ENCODE results near the gene PCDHGA7. TPM values are rescaled to one million over a fixed set of nuclear protein-coding genes. Genes with fewer than 3 reads are reported as not detected.
"Not testable (repeated sequence)": the region's sequence is repeated elsewhere in the genome, so short reads cannot be mapped to it uniquely, and the experiment has no call there.

The PCDHGA7 gene
- total RNA-seq, 1 experiment from 2014 or later = 0.06 TPM

DNA sequence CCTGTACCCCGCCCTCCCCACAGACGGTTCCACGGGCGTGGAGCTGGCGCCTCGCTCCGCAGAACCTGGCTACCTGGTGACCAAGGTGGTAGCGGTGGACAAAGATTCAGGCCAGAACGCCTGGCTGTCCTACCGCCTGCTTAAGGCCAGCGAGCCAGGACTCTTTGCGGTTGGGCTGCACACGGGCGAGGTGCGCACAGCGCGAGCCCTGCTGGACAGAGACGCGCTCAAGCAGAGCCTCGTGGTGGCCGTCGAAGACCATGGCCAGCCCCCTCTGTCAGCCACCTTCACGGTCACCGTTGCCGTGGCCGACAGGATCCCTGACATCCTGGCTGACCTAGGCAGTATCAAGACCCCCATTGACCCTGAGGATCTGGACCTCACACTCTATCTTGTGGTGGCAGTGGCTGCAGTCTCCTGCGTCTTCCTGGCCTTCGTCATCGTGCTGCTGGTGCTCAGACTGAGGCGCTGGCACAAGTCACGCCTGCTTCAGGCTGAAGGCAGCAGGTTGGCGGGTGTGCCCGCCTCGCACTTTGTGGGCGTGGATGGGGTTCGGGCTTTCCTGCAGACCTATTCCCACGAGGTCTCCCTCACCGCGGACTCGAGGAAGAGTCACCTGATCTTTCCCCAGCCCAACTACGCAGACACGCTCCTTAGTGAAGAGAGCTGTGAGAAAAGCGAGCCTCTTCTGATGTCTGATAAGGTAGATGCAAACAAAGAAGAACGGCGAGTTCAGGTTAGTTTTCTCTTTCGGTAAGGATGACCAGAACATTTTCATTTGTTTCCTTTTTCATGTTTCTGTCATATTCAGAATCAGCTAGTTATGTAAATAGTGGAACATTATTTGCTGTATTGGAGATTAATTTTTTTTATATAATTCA is 16.3 kb upstream of the PCDHGA7 start:
- no peak for DNase-seq (ENCODE audit: low read depth)

DNA sequence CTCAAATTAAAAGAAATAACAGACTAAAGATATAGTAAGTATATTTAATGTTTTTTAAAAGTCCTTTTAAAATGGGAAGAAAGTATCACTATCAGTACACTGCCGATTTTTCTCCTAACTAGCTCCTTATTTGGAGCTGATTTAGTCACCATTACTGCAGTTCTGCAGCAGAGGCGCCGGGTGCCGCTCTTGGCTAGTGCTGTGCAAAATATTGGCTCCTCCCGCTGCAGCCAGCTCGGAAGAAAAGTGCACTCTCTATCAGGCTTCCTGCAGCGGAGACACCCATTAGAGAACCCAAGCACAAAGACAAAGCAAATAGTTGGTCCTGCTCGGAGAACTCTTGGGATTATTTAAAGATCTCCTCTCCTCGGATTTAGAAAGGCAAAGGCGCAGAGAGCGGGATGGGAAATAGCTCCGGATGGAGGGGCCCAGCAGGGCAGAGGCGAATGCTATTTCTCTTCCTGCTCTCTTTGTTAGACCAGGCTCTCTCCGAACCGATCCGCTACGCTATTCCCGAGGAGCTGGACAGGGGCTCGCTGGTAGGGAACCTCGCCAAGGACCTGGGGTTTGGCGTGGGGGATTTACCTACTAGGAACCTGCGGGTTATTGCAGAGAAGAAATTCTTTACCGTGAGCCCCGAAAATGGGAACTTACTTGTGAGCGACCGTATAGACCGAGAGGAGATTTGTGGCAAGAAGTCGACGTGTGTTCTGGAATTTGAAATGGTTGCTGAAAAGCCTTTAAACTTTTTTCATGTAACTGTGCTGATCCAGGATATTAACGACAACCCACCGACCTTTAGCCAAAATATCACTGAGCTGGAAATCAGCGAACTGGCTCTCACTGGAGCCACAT is 12.3 kb upstream of the PCDHGA7 start, which contains the start of gene PCDHGB3:
Gene PCDHGB3 (plus strand): TSS at position 249 of the 855 bp plus-strand sequence. CDS start 153 bp downstream, at position 402.
- peak; percentile 50 for DNase-seq (ENCODE audit: low read depth)

DNA sequence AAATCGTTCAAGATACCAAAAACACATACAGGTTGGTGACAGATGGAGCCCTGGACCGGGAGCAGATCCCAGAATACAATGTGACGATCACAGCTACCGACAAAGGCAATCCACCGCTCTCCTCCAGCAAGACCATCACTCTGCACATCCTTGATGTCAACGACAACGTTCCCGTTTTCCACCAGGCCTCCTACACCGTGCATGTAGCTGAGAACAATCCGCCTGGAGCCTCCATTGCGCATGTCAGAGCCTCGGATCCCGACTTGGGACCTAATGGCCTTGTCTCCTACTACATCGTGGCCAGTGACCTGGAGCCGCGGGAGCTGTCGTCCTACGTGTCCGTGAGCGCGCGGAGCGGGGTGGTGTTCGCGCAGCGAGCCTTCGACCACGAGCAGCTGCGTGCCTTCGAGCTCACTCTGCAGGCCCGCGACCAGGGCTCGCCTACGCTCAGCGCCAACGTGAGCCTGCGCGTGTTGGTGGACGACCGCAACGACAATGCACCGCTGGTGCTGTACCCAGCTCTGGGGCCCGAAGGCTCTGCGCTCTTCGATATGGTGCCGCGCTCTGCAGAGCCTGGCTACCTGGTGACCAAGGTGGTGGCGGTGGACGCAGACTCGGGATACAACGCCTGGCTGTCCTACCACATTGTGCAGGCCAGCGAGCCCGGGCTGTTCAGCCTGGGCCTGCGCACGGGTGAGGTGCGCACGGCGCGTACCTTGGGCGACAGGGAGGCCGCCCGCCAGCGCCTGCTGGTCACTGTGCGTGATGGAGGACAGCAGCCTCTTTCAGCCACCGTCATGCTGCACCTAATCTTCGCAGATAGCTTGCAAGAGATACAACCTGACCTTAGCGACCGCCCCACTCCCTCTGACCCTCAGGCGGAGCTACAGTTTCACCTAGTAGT is 10.7 kb upstream of the PCDHGA7 start:
- DNase-seq (ENCODE audit: low read depth) = no peak

DNA sequence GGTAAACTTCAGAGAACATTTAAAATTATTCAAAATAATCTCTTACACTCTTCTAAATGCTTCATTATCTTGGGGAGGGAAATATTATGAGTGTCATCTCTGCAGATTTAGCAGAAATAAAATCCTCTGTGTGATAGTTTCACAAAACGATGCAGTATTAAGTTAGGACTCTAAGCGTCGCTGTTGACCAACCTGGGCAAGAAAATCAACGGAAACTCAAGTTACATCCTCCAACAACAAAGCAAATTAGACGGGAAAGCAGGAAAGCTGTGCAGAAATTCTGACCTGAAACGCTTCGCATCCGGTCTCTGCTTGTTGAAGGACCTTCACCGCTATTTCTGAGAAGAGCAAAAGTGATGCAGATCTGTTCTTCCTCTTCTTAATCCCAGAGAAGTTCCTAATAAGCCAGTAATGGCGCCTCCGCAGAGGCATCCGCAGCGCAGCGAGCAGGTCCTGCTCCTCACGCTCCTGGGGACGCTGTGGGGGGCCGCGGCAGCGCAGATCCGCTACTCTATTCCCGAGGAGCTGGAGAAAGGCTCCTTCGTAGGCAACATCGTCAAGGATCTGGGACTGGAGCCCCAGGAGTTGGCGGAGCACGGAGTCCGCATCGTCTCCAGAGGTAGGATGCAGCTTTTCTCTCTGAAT is 8.7 kb upstream of the PCDHGA7 start, which contains the start of gene PCDHGA6:
Gene PCDHGA6 (plus strand): TSS at position 219 of the 645 bp plus-strand sequence. CDS start 193 bp downstream, at position 412.
- no peak for DNase-seq (ENCODE audit: low read depth)

DNA sequence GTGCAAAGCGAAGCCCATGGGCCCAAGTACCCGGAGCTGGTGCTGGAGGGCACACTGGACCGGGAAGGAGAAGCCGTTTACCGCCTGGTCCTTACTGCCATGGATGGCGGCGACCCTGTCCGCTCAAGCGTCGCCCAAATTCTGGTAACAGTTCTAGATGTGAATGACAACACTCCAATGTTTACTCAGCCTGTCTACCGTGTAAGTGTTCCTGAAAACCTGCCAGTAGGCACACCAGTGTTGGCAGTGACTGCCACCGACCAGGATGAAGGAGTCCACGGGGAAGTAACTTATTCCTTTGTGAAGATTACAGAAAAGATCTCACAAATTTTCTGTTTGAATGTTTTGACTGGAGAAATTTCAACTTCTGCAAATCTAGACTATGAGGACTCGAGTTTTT is 7.9 kb upstream of the PCDHGA7 start:
- no peak for DNase-seq (ENCODE audit: low read depth)

DNA sequence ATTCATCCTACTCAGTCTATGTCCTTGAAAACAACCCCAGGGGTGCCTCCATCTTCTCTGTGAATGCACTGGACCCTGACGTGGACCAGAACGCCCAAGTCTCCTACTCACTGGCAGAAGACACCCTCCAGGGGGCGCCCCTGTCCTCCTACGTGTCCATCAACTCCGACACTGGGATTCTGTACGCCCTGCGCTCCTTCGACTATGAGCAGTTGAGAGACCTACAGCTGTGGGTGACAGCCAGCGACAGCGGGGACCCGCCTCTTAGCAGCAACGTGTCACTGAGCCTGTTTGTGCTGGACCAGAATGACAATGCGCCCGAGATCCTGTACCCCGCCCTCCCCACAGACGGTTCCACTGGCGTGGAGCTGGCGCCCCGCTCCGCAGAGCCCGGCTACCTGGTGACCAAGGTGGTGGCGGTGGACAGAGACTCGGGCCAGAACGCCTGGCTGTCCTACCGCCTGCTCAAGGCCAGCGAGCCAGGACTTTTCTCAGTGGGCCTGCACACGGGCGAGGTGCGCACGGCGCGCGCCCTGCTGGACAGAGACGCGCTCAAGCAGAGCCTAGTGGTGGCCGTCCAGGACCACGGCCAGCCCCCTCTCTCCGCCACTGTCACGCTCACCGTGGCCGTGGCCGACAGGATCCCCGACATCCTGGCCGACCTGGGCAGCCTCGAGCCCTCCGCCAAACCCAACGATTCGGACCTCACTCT is 6.9 kb upstream of the PCDHGA7 start:
- not testable (repeated sequence) for DNase-seq (ENCODE audit: low read depth)

DNA sequence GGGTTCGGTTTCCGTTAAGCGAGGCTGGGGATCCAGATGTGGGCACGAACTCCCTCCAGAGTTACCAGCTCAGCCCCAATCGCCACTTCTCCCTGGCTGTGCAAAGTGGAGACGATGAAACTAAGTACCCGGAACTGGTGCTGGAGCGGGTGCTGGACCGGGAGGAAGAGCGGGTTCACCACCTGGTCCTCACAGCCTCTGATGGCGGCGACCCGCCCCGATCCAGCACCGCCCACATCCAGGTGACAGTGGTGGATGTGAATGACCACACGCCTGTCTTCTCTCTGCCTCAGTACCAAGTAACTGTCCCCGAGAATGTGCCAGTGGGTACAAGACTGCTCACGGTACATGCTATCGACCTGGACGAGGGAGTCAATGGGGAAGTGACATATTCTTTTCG is 803 bp downstream of the PCDHGA7 start:
- DNase-seq (ENCODE audit: low read depth) = no peak

DNA sequence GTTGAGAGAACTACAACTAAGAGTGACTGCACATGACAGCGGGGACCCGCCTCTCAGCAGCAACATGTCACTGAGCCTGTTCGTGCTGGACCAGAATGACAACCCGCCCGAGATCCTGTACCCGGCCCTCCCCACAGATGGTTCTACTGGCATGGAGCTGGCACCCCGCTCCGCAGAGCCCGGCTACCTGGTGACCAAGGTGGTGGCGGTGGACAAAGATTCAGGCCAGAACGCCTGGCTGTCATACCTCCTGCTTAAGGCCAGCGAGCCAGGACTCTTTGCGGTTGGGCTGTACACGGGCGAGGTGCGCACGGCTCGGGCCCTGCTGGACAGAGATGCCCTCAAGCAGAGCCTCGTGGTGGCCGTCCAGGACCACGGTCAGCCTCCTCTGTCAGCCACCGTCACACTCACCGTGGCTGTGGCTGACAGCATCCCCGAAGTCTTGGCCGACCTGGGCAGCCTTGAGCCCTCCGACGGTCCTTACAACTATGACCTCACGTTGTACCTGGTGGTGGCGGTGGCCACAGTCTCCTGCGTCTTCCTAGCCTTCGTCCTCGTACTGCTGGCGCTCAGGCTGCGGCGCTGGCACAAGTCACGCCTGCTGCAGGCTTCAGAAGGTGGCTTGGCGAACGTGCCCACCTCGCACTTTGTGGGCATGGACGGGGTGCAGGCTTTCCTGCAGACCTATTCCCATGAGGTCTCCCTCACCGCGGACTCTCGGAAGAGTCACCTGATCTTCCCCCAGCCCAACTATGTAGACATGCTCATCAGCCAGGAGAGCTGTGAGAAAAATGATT is 2.1 kb downstream of the PCDHGA7 start:
- no peak for DNase-seq (ENCODE audit: low read depth)

DNA sequence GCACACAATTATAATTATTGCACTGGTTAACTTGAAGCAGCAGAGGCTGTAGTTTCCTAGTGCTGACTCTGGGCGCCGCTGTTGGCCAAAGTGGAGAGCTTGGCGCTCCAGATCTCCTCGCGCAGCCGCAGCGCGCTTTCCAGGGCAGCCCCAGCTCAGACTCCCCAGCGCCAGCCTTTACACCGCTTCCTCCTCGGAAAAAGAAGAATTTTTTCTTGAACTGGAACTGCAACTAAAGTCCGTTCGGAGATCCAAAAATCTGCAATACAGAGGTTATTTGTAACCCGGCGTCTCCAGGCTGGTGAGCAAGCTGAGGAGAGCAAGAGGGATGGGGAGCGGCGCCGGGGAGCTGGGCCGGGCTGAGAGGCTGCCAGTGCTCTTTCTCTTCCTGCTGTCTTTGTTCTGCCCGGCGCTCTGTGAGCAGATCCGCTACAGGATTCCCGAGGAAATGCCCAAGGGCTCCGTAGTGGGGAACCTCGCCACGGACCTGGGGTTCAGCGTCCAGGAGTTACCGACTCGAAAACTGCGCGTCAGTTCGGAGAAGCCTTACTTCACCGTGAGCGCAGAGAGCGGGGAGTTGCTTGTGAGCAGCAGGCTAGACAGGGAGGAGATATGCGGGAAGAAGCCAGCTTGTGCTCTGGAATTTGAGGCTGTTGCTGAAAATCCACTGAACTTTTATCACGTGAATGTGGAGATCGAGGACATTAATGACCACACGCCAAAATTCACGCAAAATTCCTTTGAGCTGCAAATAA is 5.2 kb downstream of the PCDHGA7 start, which contains the start of gene PCDHGB4:
Gene PCDHGB4 (plus strand): TSS at position 142 of the 755 bp plus-strand sequence. CDS start 187 bp downstream, at position 329.
- not testable (repeated sequence) for DNase-seq (ENCODE audit: low read depth)

DNA sequence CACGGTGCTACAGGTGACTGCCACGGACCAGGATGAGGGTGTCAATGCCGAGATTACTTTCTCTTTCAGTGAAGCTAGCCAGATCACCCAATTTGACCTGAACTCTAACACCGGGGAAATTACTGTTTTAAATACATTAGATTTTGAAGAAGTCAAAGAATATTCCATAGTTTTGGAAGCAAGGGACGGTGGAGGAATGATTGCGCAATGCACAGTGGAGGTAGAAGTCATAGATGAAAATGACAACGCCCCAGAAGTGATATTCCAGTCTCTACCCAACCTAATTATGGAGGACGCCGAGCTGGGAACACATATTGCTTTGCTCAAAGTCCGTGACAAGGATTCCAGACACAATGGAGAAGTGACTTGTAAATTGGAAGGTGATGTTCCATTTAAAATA is 6.1 kb downstream of the PCDHGA7 start:
- no peak for DNase-seq (ENCODE audit: low read depth)

DNA sequence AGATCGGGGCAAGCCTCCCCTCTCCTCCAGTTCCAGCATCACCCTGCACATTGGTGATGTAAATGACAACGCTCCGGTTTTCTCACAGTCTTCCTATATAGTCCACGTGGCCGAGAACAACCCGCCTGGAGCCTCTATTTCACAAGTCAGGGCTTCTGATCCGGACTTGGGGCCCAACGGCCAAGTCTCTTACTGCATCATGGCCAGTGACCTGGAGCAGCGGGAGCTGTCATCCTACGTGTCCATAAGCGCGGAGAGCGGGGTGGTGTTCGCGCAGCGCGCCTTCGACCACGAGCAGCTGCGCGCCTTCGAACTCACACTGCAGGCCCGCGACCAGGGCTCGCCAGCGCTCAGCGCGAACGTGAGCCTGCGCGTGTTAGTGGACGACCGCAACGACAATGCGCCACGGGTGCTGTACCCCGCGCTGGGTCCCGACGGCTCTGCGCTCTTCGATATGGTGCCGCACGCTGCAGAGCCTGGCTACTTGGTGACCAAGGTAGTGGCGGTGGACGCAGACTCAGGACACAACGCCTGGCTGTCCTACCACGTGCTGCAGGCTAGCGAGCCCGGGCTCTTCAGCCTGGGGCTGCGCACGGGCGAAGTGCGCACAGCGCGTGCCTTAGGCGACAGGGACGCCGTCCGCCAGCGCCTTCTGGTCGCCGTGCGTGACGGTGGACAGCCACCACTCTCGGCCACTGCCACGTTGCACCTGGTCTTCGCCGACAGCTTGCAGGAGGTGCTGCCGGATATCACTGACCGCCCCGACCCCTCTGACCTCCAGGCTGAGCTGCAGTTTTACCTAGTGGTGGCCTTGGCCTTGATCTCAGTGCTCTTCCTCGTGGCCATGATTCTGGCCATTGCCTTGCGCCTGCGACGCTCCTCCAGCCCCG is 6.9 kb downstream of the PCDHGA7 start:
- DNase-seq (ENCODE audit: low read depth) = no peak

DNA sequence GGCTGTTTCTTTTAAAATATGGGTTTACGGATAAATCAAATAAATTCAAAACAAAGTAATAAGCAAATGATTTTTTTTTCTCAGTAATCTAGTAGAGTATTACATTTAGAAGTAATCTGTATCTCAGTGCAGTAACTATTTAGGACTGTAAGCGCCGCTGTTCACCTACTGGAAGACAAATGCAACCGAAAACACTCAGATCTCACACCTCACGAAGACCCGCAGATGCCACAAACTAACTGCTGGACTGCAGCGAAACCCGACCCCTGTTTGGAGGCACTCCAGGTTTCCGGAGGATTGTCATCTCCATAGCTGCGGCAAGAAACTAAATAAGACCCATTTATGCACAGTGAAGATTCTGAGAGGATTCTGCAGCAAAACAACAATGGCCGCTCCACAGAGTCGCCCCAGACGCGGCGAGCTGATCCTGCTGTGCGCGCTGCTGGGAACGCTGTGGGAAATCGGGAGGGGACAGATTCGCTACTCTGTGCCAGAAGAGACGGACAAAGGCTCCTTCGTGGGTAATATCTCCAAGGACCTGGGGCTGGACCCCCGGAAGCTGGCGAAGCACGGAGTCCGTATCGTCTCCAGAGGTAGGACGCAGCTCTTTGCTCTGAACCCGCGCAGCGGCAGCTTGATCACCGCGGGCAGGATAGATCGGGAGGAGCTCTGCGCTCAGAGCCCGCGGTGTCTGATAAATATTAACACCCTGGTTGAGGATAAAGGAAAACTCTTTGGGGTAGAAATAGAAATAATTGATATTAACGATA is 10.1 kb downstream of the PCDHGA7 start, which contains the start of gene PCDHGA8:
Gene PCDHGA8 (plus strand): TSS at position 205 of the 770 bp plus-strand sequence. CDS start 181 bp downstream, at position 386.
- DNase-seq (ENCODE audit: low read depth) = no peak

DNA sequence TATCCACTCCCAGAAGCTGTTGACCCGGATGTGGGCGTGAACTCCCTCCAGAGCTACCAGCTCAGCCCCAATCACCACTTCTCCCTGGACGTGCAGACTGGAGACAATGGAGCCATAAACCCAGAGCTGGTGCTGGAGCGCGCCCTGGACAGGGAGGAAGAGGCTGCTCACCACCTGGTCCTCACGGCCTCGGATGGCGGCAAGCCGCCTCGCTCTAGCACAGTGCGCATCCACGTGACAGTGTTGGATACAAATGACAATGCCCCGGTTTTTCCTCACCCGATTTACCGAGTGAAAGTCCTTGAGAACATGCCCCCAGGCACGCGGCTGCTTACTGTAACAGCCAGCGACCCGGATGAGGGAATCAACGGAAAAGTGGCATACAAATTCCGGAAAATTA is 10.7 kb downstream of the PCDHGA7 start:
- DNase-seq (ENCODE audit: low read depth) = no peak

DNA sequence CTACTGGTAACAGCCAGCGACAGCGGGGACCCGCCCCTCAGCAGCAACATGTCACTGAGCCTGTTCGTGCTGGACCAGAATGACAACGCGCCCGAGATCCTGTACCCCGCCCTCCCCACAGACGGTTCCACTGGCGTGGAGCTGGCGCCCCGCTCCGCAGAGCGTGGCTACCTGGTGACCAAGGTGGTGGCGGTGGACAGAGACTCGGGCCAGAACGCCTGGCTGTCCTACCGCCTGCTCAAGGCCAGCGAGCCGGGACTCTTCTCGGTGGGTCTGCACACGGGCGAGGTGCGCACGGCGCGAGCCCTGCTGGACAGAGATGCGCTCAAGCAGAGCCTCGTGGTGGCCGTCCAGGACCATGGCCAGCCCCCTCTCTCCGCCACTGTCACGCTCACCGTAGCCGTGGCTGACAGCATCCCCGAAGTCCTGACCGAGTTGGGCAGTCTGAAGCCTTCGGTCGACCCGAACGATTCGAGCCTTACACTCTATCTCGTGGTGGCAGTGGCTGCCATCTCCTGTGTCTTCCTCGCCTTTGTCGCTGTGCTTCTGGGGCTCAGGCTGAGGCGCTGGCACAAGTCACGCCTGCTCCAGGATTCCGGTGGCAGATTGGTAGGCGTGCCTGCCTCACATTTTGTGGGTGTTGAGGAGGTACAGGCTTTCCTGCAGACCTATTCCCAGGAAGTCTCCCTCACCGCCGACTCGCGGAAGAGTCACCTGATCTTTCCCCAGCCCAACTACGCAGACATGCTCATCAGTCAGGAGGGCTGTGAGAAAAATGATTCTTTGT is 12.1 kb downstream of the PCDHGA7 start:
- DNase-seq (ENCODE audit: low read depth) = not testable (repeated sequence)

DNA sequence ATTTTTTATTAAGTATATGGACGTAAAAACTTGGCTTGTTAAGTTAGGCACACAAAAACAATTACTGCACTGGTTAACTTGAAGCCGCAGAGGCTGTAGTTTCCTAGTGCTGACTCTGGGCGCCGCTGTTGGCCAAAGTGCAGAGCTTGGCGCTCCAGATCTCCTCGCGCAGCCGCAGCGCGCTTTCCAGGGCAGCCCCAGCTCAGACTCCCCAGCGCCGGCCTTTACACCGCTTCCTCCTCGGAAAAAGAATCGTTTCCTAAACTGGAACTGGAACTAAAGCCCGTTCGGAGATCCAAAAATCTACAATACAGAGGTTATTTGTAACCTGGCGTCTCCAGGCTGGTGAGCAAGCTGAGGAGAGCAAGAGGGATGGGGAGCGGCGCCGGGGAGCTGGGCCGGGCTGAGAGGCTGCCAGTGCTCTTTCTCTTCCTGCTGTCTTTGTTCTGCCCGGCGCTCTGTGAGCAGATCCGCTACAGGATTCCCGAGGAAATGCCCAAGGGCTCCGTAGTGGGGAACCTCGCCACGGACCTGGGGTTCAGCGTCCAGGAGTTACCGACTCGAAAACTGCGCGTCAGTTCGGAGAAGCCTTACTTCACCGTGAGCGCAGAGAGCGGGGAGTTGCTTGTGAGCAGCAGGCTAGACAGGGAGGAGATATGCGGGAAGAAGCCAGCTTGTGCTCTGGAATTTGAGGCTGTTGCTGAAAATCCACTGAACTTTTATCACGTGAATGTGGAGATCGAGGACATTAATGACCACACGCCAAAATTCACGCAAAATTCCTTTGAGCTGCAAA is 15.4 kb downstream of the PCDHGA7 start, which contains the start of gene PCDHGB5:
Gene PCDHGB5 (plus strand): TSS at position 192 of the 796 bp plus-strand sequence. CDS start 181 bp downstream, at position 373.
- DNase-seq (ENCODE audit: low read depth) = not testable (repeated sequence)
